GM10266 (cell line): ENCODE data around the gene LDB2.

ENCODE experiments used
- DNase-seq: peaks from one replicate; pipeline ENCODE4 v3.0.0; 2012; ENCODE audit errors: extremely low spot score
- TF ChIP-seq, protein P1 (sequence below): IDR thresholded peaks from 2 replicates; pipeline ENCODE4 v1.5.1; 2012; ENCODE audit warnings: mild to moderate bottlenecking, low read depth; ENCODE audit not compliant: control insufficient read depth, insufficient read depth; ENCODE audit errors: missing control alignments

Gene LDB2

GRCh38 chr4:16844816-16845586 is 53.4 kb downstream of the LDB2 start:
- DNase-seq = no peak
- TF ChIP-seq, protein P1, sequence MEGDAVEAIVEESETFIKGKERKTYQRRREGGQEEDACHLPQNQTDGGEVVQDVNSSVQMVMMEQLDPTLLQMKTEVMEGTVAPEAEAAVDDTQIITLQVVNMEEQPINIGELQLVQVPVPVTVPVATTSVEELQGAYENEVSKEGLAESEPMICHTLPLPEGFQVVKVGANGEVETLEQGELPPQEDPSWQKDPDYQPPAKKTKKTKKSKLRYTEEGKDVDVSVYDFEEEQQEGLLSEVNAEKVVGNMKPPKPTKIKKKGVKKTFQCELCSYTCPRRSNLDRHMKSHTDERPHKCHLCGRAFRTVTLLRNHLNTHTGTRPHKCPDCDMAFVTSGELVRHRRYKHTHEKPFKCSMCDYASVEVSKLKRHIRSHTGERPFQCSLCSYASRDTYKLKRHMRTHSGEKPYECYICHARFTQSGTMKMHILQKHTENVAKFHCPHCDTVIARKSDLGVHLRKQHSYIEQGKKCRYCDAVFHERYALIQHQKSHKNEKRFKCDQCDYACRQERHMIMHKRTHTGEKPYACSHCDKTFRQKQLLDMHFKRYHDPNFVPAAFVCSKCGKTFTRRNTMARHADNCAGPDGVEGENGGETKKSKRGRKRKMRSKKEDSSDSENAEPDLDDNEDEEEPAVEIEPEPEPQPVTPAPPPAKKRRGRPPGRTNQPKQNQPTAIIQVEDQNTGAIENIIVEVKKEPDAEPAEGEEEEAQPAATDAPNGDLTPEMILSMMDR = no peak

DNA sequence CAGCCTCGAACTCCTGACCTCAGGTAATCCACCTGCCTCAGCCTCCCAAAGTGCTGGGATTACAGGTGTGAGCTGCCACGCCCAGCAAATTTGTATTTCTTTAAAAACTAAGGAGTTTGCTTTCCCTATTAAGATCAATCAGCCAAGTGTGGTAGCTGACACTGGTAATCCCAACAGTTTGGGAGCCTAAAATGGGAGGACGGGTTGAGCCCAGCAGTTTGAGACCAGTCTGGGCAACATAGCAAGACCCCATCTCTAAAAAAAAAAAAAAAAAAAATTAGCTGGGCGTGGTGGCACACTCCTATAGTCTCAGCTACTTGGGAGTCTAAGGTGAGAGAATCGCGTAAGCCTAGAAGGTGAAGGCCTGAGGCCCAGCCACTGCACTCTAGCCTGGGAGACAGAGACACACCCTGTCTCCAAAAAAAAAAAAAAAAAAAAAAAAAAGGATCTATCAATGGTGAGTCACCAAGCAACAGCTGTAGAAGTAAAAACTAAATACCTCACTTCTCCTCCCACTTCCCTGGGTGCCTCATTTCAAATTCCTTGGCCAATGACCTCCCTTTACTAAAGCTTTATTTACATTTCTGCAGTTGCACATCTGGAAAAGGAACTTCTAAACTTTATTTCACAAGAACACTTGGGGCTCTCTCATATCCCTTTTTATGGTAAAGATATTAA is 54.5 kb downstream of the LDB2 start:
- TF ChIP-seq, protein P1 = no peak
- DNase-seq = no peak

DNA sequence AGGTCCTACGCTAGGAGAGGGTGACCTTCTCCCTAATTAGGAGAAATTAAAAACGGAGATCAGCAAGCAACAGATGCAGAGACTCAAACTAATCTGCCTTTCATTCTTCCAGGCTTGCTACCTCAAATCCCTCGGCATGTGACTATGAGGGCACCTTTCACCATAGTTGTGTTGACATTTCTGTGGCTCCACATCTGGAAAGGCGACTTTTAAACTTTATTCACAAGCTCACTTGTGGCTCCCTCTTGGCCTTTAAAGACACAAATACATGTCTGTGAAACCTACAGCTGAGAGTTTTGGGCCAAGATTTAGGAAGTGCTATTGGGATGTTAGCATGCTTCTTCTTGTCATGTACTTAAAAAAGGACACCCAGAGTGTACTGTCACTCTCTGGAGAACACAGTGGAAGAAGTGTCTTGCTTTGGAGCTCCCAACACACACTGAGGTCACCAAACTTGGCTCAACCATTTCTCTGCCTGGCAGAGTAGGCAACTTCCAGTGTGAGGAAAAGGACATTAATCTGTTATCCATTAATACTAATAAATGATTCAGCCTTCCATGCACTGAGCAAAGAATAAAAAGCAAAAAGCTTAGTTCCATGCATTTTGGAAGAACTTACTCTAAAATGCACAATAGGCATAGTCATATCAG is 60.1 kb downstream of the LDB2 start:
- TF ChIP-seq, protein P1 = no peak
- no peak for DNase-seq

DNA sequence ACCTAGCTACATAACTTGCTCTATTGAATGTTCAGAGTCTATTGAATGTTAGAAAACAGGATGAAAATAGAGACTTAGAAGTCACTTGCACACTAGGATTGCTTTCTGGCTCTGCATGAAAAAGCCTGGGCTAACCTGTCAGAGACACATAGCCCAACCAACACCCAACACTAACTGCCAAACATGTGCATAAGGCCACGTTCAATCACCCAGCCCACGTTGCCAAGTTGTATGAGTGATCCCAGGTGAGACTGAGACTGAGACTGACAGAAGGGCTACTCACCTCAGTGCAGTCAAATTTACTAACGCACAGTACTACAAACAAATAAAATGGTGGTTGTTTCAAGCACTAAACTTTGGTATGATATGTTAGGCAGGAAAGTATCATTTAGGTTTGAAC is 61.0 kb downstream of the LDB2 start:
- TF ChIP-seq, protein P1 = no peak
- no peak for DNase-seq

DNA sequence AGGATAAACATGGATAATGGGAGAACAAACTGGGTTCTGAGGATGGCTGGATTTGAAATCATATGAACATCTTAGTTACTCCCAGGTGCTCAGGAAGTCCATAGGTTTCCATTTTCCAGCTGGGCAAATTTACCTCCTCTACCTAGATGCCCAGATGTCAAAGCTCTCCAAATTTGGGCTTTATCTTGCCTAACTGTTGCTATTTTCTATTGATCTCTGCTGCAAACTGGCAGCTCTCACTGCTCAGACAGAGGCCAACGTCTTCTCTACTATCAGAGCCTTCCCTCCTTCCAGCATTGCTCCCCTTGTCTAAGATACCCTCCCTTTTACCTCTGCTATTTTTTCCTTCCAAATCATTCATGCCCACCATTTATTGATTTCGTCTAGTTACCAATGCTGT is 62.1 kb downstream of the LDB2 start:
- TF ChIP-seq, protein P1 = no peak
- no peak for DNase-seq

- TF ChIP-seq, protein P1 = no peak
- no peak for DNase-seq
These were observed 62.7 kb downstream of the LDB2 start for GRCh38 chr4:16835597-16836247.
